Thyroid gland (tissue), 4 donors: Measurements from ENCODE around the gene LIMS2. TPM values are rescaled to one million over a fixed set of nuclear protein-coding genes. Genes with fewer than 3 reads are reported as not detected.

Experiments used
- DNase-seq, 2 donors: peaks; one replicate each; pipeline ENCODE4 v3.0.0-alpha.2; 2019
- H3K27ac ChIP-seq, 3 donors: fragments of 200-600 bp; sonication (generic); 1 replicate in 2 of 3; 2 replicates in 1 of 3; pipeline ENCODE4 v1.5.1; 2016 to 2019; ENCODE audit warnings: mild to moderate bottlenecking in 1 of 3, moderate library complexity in 1 of 3
- H3K27me3 ChIP-seq: fragments of 200-600 bp; sonication (generic); one replicate; pipeline ENCODE4 v1.5.1; 2019
- H3K36me3 ChIP-seq, 2 donors: fragments of 200-600 bp; sonication (generic); one replicate each; pipeline ENCODE4 v1.5.1; 2016 to 2019
- H3K4me1 ChIP-seq, 2 donors: fragments of 200-600 bp; sonication (generic); one replicate each; pipeline ENCODE4 v1.5.1; 2017 to 2019
- H3K4me3 ChIP-seq, 3 donors: fragments of 200-600 bp; sonication (generic); replicated peaks in 1 of 3; 1 replicate in 2 of 3; 2 replicates in 1 of 3; pipeline ENCODE4 v1.5.1; 2016; ENCODE audit warnings: mild to moderate bottlenecking in 1 of 3
- H3K9me3 ChIP-seq: fragments of 200-600 bp; sonication (generic); one replicate; pipeline ENCODE4 v1.5.1; 2017
- POLR2A ChIP-seq, 2 donors: fragments of 450-650 bp; IDR thresholded peaks; one replicate each; pipeline ENCODE4 v1.6.1; 2017; ENCODE audit warnings: antibody characterized with exemption in 2 of 2, mild to moderate bottlenecking in 2 of 2, moderate library complexity in 1 of 2
- WGBS, 2 donors: methylation state at CpG; one replicate each; pipeline ENCODE4 v1.1.5; 2017; 5-methylcytosine and 5-hydroxymethylcytosine counted together
- intact Hi-C: fragments of 100-400 bp; cut with DNase I; formaldehyde crosslinking; loops from one replicate; pipeline ENCODE4 v1.15.1; 2023
- total RNA-seq, 4 donors: library from RNA; depleted of rRNA; stranded (reverse); fragments of >200 nt; gene quantifications; one replicate each; pipeline ENCODE4 v1.2.3, GENCODE V29; 2016
- TF ChIP-seq, protein P1 (sequence below), 6 experiments: fragments of 200-600 bp in 3 of 6; fragments of 450-650 bp in 3 of 6; sonication (generic) in 3 of 6; IDR thresholded peaks; one replicate each; pipeline ENCODE4 v1.5.1; 2016 to 2019; ENCODE audit warnings: antibody characterized with exemption in 6 of 6, mild to moderate bottlenecking in 2 of 6, inconsistent platforms in 1 of 6, moderate library complexity in 1 of 6

The LIMS2 gene
- total RNA-seq, 4 donors from 2014 or later: 9.1 to 27.8 (median 14.2) TPM

DNA sequence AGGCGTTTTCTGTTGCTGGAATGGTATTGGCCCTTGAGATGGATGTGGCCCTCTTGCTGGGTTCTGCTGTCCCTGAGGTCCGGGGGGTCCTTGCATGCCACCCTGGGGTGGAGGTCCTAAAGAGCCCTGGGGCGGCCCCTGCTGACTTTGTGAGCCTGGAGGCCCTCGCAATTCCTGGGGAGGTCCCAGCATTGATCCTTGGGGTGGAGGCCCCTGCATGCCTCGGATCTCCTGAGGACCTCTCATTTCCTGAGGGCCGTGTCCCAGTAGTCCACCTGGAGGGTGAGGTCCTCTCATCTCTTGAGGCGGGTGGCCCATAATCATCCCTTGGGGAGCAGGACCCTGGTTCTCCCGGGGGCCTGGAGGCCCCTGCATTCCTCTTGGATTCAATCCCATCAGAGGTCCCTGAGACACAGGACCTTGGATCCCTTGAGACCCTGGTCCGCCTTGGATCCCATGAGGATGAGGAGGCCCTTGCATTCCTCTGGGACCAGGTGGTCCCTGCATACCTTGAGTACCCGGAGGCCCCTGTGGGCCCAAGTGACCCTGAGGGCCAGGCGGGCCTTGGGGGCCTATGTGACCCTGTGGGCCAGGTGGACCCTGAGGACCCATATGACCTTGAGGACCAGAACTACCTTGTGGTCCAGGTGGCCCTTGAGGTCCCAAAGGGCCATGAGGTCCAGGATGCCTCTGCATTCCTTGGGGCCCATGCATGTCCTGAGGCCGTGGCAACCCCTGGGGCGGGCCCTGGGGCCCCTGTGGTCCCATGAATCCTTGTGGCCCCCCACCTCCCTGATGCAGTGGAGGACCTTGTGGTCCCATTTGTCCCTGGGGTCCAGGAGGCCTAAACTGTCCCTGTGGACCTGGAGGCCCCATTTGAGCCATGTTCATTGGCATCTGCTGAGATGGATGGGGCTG lies 44.2 kb upstream of the LIMS2 start:
- peaks cover 27 to 32% of the 10 kb centered on the region in 2 donors for H3K36me3 ChIP-seq
- no peaks in the 10 kb centered on the region for H3K9me3 ChIP-seq
- TF ChIP-seq, protein P1, sequence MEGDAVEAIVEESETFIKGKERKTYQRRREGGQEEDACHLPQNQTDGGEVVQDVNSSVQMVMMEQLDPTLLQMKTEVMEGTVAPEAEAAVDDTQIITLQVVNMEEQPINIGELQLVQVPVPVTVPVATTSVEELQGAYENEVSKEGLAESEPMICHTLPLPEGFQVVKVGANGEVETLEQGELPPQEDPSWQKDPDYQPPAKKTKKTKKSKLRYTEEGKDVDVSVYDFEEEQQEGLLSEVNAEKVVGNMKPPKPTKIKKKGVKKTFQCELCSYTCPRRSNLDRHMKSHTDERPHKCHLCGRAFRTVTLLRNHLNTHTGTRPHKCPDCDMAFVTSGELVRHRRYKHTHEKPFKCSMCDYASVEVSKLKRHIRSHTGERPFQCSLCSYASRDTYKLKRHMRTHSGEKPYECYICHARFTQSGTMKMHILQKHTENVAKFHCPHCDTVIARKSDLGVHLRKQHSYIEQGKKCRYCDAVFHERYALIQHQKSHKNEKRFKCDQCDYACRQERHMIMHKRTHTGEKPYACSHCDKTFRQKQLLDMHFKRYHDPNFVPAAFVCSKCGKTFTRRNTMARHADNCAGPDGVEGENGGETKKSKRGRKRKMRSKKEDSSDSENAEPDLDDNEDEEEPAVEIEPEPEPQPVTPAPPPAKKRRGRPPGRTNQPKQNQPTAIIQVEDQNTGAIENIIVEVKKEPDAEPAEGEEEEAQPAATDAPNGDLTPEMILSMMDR (IDR thresholded peaks at IDR 0.05): no peak
- TF ChIP-seq POLR2A (IDR thresholded peaks at IDR 0.05): no peak
- no peaks in the 10 kb centered on the region for H3K27me3 ChIP-seq
- peaks cover 0 to 6% of the 10 kb centered on the region in 2 donors for H3K4me1 ChIP-seq
- intact Hi-C loops: no loop called here
- H3K4me3 ChIP-seq: no peak overlapping the region
- no peak for DNase-seq
- H3K27ac ChIP-seq: no peak overlapping the region
- 95 to 98% methylated on average over 3 to 7 of the region's 13 CpGs for WGBS, 2 donors

DNA sequence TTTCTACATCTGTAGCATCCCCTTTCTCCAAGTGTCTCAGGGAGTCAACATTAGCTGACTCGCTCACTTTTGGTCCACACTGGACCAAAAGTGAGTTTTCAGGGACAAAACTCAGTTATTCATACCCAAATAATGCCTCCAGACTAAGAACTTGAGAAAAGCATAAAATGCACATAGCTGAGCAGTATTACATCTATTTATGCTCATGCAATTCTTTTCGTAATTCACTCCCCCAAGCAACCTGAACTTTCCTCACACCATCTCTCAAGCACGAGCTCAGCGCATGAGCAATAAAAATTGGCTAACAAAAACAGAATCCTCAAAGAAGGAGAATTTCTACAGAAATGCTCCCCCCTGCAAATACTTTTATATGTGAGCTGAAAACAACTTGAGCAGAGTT lies 42.9 kb upstream of the LIMS2 start:
- TF ChIP-seq, protein P1 (IDR thresholded peaks at IDR 0.05): no peak
- no peak for TF ChIP-seq POLR2A (IDR thresholded peaks at IDR 0.05)
- no peak for DNase-seq
- H3K4me3 ChIP-seq: no peak overlapping the region
- no peaks in the 10 kb centered on the region for H3K27me3 ChIP-seq
- H3K4me1 ChIP-seq: peaks cover 0 to 6% of the 10 kb centered on the region in 2 donors
- intact Hi-C loops: no loop called here
- H3K36me3 ChIP-seq: peaks cover 27 to 34% of the 10 kb centered on the region in 2 donors
- H3K9me3 ChIP-seq: no peaks in the 10 kb centered on the region
- no peak overlapping the region for H3K27ac ChIP-seq
- WGBS, 2 donors: 96 to 98% methylated on average over 4 of the region's 4 CpGs

DNA sequence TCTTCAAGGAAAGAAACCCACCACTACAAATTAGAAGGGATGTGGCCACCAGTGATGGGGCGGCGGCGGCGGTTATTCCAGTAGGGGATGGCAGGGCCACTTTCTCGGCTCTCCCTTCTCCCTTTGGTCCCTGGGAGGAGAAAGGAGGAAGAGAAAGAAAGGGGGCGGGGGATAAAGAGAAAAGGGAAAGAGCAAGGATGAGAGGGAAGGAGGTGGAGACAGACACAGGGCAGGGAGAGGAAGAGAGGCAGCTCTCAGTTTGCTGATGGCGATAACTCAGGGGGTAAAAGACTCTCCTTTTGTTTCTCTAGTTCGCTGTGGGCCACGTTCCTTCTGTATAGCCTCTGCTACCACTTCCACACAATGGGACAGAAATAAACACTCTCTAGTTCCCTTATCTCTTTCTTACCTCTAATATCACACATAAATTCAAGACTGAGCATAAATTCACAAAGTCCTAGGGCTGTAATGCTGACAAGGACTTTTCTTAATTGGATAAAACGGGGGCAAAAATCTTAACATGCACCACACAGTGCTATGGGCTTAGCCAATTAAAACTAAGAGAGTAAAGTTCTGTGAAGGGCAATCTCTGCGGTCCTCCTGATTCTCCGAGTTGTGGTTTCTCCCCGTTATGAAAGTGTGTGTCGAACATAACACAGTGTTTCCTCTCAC lies 40.6 kb upstream of the LIMS2 start:
- intact Hi-C loops: no loop called here
- TF ChIP-seq POLR2A (IDR thresholded peaks at IDR 0.05): no peak
- TF ChIP-seq, protein P1 (IDR thresholded peaks at IDR 0.05): no peak
- Histone ChIP-seq H3K4me3 (no peak overlapping the region), H3K4me1 (peaks cover 0 to 6% of the 10 kb centered on the region in 2 donors), H3K36me3 (peaks cover 14 to 28% of the 10 kb centered on the region in 2 donors), H3K27ac (no peak overlapping the region), H3K9me3 (no peaks in the 10 kb centered on the region), H3K27me3 (no peaks in the 10 kb centered on the region)
- DNase-seq: no peak
- 93 to 94% methylated on average over 14 of the region's 14 CpGs for WGBS, 2 donors

DNA sequence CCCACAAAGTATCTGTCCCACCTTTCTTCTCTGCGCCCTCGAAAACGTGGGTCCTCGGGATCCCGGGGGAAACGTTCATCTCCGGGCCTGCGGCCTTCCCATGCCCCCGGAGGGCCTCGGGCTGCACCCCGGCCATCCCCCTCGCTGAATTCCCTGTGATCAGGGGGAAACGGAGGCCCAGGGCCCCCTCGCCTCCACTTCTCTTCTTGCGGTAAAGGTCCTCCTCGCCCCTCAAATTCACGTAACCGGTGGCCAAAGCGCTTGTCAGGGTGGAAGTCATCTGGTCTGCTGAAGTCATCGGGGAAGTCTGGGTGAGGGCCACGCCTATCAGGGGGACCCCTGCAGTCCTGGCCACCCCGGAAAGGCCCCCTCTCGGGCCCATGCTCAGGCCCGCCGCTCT lies 38.2 kb upstream of the LIMS2 start:
- Histone ChIP-seq H3K4me1 (no peaks in the 10 kb centered on the region), H3K36me3 (peaks cover 15 to 22% of the 10 kb centered on the region in 2 donors), H3K27ac (no peak overlapping the region), H3K4me3 (no peak overlapping the region), H3K27me3 (no peaks in the 10 kb centered on the region), H3K9me3 (no peaks in the 10 kb centered on the region)
- TF ChIP-seq, protein P1 (IDR thresholded peaks at IDR 0.05): no peak
- no peak for TF ChIP-seq POLR2A (IDR thresholded peaks at IDR 0.05)
- intact Hi-C loops: no loop called here
- DNase-seq: no peak
- 93 to 96% methylated on average over 24 to 25 of the region's 25 CpGs for WGBS, 2 donors

DNA sequence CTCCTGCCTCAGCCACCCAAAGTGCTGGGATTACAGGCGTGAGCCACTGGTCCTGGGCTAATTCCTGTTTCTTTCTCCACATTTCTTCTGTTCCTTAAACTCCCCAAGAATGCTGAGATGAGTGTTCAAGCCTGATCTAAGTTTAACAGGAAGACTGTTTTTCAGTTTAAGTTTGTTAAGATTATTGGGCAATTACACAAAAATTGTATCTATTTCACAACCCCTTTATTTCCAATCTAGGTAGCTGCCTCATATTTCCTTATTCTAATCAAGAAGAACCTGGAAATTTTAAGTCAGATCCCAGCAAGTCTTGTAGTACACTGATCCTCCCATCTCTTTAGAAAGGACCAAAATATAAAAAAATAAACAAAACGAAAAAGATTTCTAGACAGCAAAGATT lies 37.7 kb upstream of the LIMS2 start:
- TF ChIP-seq POLR2A (IDR thresholded peaks at IDR 0.05): no peak
- TF ChIP-seq, protein P1 (IDR thresholded peaks at IDR 0.05): no peak
- DNase-seq: no peak
- Histone ChIP-seq H3K9me3 (no peaks in the 10 kb centered on the region), H3K27ac (no peak overlapping the region), H3K36me3 (peaks cover 21 to 23% of the 10 kb centered on the region in 2 donors), H3K4me1 (no peaks in the 10 kb centered on the region), H3K27me3 (no peaks in the 10 kb centered on the region), H3K4me3 (no peak overlapping the region)
- intact Hi-C loops: no loop called here
- WGBS, 2 donors: 91 to 94% methylated on average over 2 of the region's 2 CpGs
